Neural cell (in vitro differentiated cells): ENCODE results near the gene NUP107. TPM values are rescaled to one million over a fixed set of nuclear protein-coding genes. Genes with fewer than 3 reads are reported as not detected.

Source experiments
- H2AFZ ChIP-seq: fragments of 200-600, 300-800 bp; sonication (generic), shearing (Covaris generic); 2 replicates; pipeline ENCODE4 v1.6.0; 2014; ENCODE audit warnings: low read depth, mild to moderate bottlenecking, antibody characterized with exemption, low read length, moderate library complexity
- H3F3A ChIP-seq: fragments of 200-600 bp; shearing (Covaris generic); 2 replicates; pipeline ENCODE4 v1.6.1; 2016; ENCODE audit warnings: mild to moderate bottlenecking, moderate library complexity, mixed read lengths, antibody characterized with exemption, low read length; ENCODE audit not compliant: insufficient read depth, poor library complexity, severe bottlenecking
- H3K27ac ChIP-seq: fragments of 200-600, 300-800 bp; sonication (generic), shearing (Covaris generic); 2 replicates; pipeline ENCODE4 v1.5.1; 2014; ENCODE audit warnings: mild to moderate bottlenecking, low read length, moderate library complexity
- H3K27me3 ChIP-seq: fragments of 300-800, 200-600 bp; sonication (generic), shearing (Covaris generic); 2 replicates; pipeline ENCODE4 v1.6.0; 2014; ENCODE audit warnings: mild to moderate bottlenecking, low read depth, low read length, moderate library complexity; ENCODE audit not compliant: insufficient read depth
- H3K36me3 ChIP-seq: fragments of 300-800, 200-600 bp; sonication (generic), shearing (Covaris generic); 2 replicates; pipeline ENCODE4 v1.5.1; 2014; ENCODE audit warnings: mild to moderate bottlenecking, antibody characterized with exemption, low read length, moderate library complexity; ENCODE audit not compliant: insufficient read depth
- H3K4me2 ChIP-seq: fragments of 300-800, 200-600 bp; sonication (generic), shearing (Covaris generic); 2 replicates; pipeline ENCODE4 v1.6.0; 2014; ENCODE audit warnings: mild to moderate bottlenecking, low read length
- H3K4me3 ChIP-seq: fragments of 300-800, 200-600 bp; sonication (generic), shearing (Covaris generic); 2 replicates; pipeline ENCODE4 v1.5.1; 2014; ENCODE audit warnings: mild to moderate bottlenecking, low read length, moderate library complexity
- H3K79me2 ChIP-seq: fragments of 200-600 bp; shearing (Covaris generic); replicated peaks from 2 replicates; pipeline ENCODE4 v1.6.0; 2014; ENCODE audit warnings: mild to moderate bottlenecking, low read length, moderate library complexity; ENCODE audit not compliant: insufficient read depth
- H3K9ac ChIP-seq: fragments of 300-800, 200-600 bp; sonication (generic), shearing (Covaris generic); 2 replicates; pipeline ENCODE4 v1.6.1; 2016; ENCODE audit warnings: mild to moderate bottlenecking, low read length, mixed read lengths
- H3K9me2 ChIP-seq: fragments of 200-600 bp; shearing (Covaris generic); 2 replicates; pipeline ENCODE4 v1.6.1; 2016; ENCODE audit warnings: mild to moderate bottlenecking, low read length, mixed read lengths; ENCODE audit not compliant: insufficient read depth
- H3K9me3 ChIP-seq: fragments of 200-600, 300-800 bp; sonication (generic), shearing (Covaris generic); 2 replicates; pipeline ENCODE4 v1.6.1; 2016; ENCODE audit warnings: mild to moderate bottlenecking, mixed run types, low read length, moderate library complexity, mixed read lengths
- H4K20me1 ChIP-seq: fragments of 200-600 bp; shearing (Covaris generic); 2 replicates; pipeline ENCODE4 v1.6.1; 2016; ENCODE audit warnings: mild to moderate bottlenecking, mixed run types; ENCODE audit not compliant: insufficient read depth
- EP300 ChIP-seq: fragments of 450-650 bp; conservative IDR thresholded peaks from 2 replicates; pipeline ENCODE4 v1.6.1; 2014; ENCODE audit warnings: antibody characterized with exemption, mild to moderate bottlenecking, moderate library complexity; ENCODE audit not compliant: poor library complexity, severe bottlenecking
- EZH2 ChIP-seq: fragments of 200-600, 300-800 bp; shearing (Covaris generic), sonication (generic); IDR thresholded peaks from 2 replicates; pipeline ENCODE4 v1.6.1; 2014; ENCODE audit warnings: antibody characterized with exemption, low read length, borderline replicate concordance, mild to moderate bottlenecking; ENCODE audit not compliant: insufficient read depth, poor library complexity, severe bottlenecking
- MXI1 ChIP-seq: fragments of 450-650 bp; conservative IDR thresholded peaks from 2 replicates; pipeline ENCODE4 v1.6.1; 2014; ENCODE audit warnings: antibody characterized with exemption, mild to moderate bottlenecking; ENCODE audit not compliant: poor library complexity, severe bottlenecking
- POLR2AphosphoS5 ChIP-seq: IDR thresholded peaks from 2 replicates; pipeline ENCODE4 v1.6.1; 2012
- RAD21 ChIP-seq: fragments of 450-650 bp; conservative IDR thresholded peaks from 2 replicates; pipeline ENCODE4 v1.6.1; 2014; ENCODE audit warnings: antibody characterized with exemption, mild to moderate bottlenecking, moderate library complexity
- SMC3 ChIP-seq: fragments of 450-650 bp; conservative IDR thresholded peaks from 2 replicates; pipeline ENCODE4 v1.6.1; 2014; ENCODE audit warnings: antibody characterized with exemption, mild to moderate bottlenecking, moderate library complexity; ENCODE audit not compliant: poor library complexity
- TAF1 ChIP-seq: IDR thresholded peaks from 2 replicates; pipeline ENCODE4 v1.6.1; 2012; ENCODE audit warnings: low read depth
- polyA plus RNA-seq: library from polyadenylated mRNA; depleted of rRNA; stranded (reverse); fragments of >200 nt; gene quantifications from 2 replicates; pipeline ENCODE4 v1.2.3, GENCODE V29; 2014
- TF ChIP-seq, protein P1 (sequence below): fragments of 450-650 bp; IDR thresholded peaks from 2 replicates; pipeline ENCODE4 v1.5.1; 2014; ENCODE audit warnings: antibody characterized with exemption, mild to moderate bottlenecking, moderate library complexity; ENCODE audit not compliant: poor library complexity, severe bottlenecking
- TF ChIP-seq, protein P2 (sequence below): IDR thresholded peaks from 2 replicates; pipeline ENCODE4 v1.6.1; 2012; ENCODE audit warnings: borderline replicate concordance

NUP107 gene
- polyA plus RNA-seq, 1 donor from 2014 or later = 64.1 TPM

DNA sequence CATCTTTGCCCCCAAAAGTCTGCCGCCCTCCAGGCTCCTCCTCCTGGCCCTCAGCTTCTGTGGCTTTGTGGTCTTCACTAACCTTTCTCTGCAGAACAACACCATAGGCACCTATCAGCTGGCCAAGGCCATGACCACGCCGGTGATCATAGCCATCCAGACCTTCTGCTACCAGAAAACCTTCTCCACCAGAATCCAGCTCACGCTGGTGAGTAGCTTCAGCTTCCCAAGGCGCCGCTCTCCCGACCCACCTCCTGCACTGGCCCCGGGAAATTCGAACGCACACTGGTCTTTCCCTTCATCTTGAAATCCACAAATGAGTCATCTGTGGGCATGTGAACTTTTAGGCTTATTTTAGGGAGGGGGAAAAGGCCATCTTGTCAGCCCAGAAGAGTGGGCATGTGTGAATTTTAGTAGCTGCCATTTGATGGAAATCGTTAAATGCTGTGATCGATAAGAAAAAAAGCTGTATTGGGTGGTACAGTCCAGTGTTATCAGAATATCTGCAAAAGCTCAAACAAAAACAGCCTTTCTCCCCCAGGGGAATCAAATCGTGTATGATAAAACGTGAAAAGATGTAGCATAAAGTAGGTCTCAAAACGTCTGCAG is 59.9 kb downstream of the NUP107 start:
- Histone ChIP-seq H3K4me3 (peak overlapping the region; percentile 89), H3K27me3 (no peaks in the 10 kb centered on the region), H3K9me3 (no peaks in the 10 kb centered on the region), H3K79me2 (peaks cover 16% of the 10 kb centered on the region), H4K20me1 (no peaks in the 10 kb centered on the region), H3K9ac (peak overlapping the region; percentile 75), H3F3A (no peaks in the 10 kb centered on the region), H2AFZ (peak overlapping the region; percentile 67), H3K27ac (peak overlapping the region; percentile 59), H3K9me2 (no peaks in the 10 kb centered on the region), H3K4me2 (peak overlapping the region; percentile 78), H3K36me3 (no peaks in the 10 kb centered on the region)
- TF ChIP-seq EP300 (no peak), TAF1 (no peak), MXI1 (peak; percentile 59)

DNA sequence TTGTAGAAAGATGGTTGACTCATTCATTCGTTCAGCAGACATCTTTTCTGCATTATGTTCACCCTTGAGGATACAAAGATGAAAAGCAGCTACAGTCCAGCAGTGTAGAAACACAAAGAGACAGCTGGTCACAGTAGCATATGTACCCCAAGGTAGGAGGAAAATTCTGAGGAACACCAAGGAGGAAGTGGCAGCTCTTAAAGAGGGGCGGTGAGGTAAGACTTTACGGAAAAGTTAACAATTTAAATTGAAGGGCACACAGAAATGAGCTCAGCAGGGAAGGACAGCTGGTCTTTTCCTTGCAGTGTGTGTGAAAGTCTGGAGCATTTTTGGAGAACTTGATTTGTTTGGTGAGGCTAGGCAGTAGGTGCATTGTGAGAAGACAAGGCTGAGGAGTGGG is 62.7 kb downstream of the NUP107 start:
- H3K27me3 ChIP-seq = no peaks in the 10 kb centered on the region
- no peak for TF ChIP-seq TAF1
- TF ChIP-seq POLR2AphosphoS5 = no peak
- TF ChIP-seq MXI1 = no peak
- no peak for TF ChIP-seq SMC3
- TF ChIP-seq RAD21 = no peak
- no peak for TF ChIP-seq EZH2
- no peak for TF ChIP-seq EP300
- TF ChIP-seq, protein P1, sequence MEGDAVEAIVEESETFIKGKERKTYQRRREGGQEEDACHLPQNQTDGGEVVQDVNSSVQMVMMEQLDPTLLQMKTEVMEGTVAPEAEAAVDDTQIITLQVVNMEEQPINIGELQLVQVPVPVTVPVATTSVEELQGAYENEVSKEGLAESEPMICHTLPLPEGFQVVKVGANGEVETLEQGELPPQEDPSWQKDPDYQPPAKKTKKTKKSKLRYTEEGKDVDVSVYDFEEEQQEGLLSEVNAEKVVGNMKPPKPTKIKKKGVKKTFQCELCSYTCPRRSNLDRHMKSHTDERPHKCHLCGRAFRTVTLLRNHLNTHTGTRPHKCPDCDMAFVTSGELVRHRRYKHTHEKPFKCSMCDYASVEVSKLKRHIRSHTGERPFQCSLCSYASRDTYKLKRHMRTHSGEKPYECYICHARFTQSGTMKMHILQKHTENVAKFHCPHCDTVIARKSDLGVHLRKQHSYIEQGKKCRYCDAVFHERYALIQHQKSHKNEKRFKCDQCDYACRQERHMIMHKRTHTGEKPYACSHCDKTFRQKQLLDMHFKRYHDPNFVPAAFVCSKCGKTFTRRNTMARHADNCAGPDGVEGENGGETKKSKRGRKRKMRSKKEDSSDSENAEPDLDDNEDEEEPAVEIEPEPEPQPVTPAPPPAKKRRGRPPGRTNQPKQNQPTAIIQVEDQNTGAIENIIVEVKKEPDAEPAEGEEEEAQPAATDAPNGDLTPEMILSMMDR = no peak
- TF ChIP-seq, protein P2, sequence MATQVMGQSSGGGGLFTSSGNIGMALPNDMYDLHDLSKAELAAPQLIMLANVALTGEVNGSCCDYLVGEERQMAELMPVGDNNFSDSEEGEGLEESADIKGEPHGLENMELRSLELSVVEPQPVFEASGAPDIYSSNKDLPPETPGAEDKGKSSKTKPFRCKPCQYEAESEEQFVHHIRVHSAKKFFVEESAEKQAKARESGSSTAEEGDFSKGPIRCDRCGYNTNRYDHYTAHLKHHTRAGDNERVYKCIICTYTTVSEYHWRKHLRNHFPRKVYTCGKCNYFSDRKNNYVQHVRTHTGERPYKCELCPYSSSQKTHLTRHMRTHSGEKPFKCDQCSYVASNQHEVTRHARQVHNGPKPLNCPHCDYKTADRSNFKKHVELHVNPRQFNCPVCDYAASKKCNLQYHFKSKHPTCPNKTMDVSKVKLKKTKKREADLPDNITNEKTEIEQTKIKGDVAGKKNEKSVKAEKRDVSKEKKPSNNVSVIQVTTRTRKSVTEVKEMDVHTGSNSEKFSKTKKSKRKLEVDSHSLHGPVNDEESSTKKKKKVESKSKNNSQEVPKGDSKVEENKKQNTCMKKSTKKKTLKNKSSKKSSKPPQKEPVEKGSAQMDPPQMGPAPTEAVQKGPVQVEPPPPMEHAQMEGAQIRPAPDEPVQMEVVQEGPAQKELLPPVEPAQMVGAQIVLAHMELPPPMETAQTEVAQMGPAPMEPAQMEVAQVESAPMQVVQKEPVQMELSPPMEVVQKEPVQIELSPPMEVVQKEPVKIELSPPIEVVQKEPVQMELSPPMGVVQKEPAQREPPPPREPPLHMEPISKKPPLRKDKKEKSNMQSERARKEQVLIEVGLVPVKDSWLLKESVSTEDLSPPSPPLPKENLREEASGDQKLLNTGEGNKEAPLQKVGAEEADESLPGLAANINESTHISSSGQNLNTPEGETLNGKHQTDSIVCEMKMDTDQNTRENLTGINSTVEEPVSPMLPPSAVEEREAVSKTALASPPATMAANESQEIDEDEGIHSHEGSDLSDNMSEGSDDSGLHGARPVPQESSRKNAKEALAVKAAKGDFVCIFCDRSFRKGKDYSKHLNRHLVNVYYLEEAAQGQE = no peak
- H3K4me3 ChIP-seq = peak overlapping the region; percentile 54
- no peak overlapping the region for H3K4me2 ChIP-seq
- no peaks in the 10 kb centered on the region for H3F3A ChIP-seq
- peaks cover 16% of the 10 kb centered on the region for H3K79me2 ChIP-seq
- no peaks in the 10 kb centered on the region for H3K9me2 ChIP-seq
- no peak overlapping the region for H3K9ac ChIP-seq
- H3K27ac ChIP-seq = no peak overlapping the region
- no peak overlapping the region for H2AFZ ChIP-seq
- no peaks in the 10 kb centered on the region for H3K9me3 ChIP-seq
- peaks cover under 1% of the 10 kb centered on the region for H3K36me3 ChIP-seq
- H4K20me1 ChIP-seq = no peaks in the 10 kb centered on the region
